Bronchial smooth muscle cell (primary cell): Measurements from ENCODE around the gene SMARCA5. TPM values are rescaled to one million over a fixed set of nuclear protein-coding genes. Genes with fewer than 3 reads are reported as not detected.

Experiments used
- total RNA-seq: library from RNA; depleted of rRNA; stranded (reverse); fragments of >200 nt; gene quantifications from 2 replicates; pipeline ENCODE4 v1.2.1, GENCODE V29; 2014

The SMARCA5 gene
- total RNA-seq, result 33.6 and 36.9 TPM in 2 replicates

GRCh38 chr4:143513314-143514168 lies at the start of gene SMARCA5:
Gene SMARCA5, plus strand, starts transcription at chr4:143513702. Its CDS starts 223 bp downstream, at chr4:143513925.

Other genes with a start within 250 kb of the SMARCA5 start
- gene GAB1, start 176.8 kb upstream of the SMARCA5 start, total RNA-seq, result 3.9 and 4.9 TPM in 2 replicates
- gene FREM3, start 187.0 kb downstream of the SMARCA5 start, total RNA-seq, result not detected in 2 replicates